IPS DF 4.7 (cell line): ENCODE measurements around the gene ARHGEF1.

Experiments
- DNase-seq: peaks from one replicate; pipeline ENCODE4 v3.0.0-alpha.2; 2013; ENCODE audit warnings: low spot score; ENCODE audit errors: extremely low read depth

ARHGEF1 gene

GRCh38 chr19:41955521-41955920, 72.5 kb downstream of the ARHGEF1 start:
- no peak for DNase-seq

- DNase-seq = no peak
Observed at GRCh38 chr19:41956621-41957020, 73.6 kb downstream of the ARHGEF1 start.
